Right cardiac atrium (tissue), 5 donors: ENCODE data around the gene CTBP1. TPM values are rescaled to one million over a fixed set of nuclear protein-coding genes. Genes with fewer than 3 reads are reported as not detected.
A peak's percentile ranks its signal among the peaks of the same experiment; 100 is the strongest.

Source experiments
- ATAC-seq, 2 donors: fragments of 200-7000 bp; cut with Tn5 transposase; one replicate each; pipeline versions ENCODE4 v1.8.0 to v1.9.1; 2020; ENCODE audit warnings: moderate library complexity in 2 of 2, mild to moderate bottlenecking in 1 of 2
- DNase-seq, 3 donors: peaks; one replicate each; pipeline ENCODE4 v3.0.0-alpha.2; 2020
- H3K27ac ChIP-seq: one replicate; pipeline ENCODE4 v1.5.1; 2013; ENCODE audit warnings: mild to moderate bottlenecking, low read length, control low read depth, moderate library complexity
- H3K27me3 ChIP-seq: one replicate; pipeline ENCODE4 v1.6.1; 2013; ENCODE audit not compliant: control insufficient read depth, insufficient read depth
- H3K4me1 ChIP-seq: one replicate; pipeline ENCODE4 v1.6.1; 2013; ENCODE audit warnings: low read length; ENCODE audit not compliant: control insufficient read depth, insufficient read depth
- H3K4me3 ChIP-seq: one replicate; pipeline ENCODE4 v1.5.1; 2013; ENCODE audit warnings: low read length, control low read depth
- H3K9me3 ChIP-seq: one replicate; pipeline ENCODE4 v1.6.1; 2013; ENCODE audit warnings: low read length; ENCODE audit not compliant: control insufficient read depth
- WGBS: extraction: QIAGEN DNeasy Blood & Tissue Kit; methylation state at CpG from one replicate; pipeline ENCODE4 v1.1.7; 2013; 5-methylcytosine and 5-hydroxymethylcytosine counted together
- intact Hi-C, 4 donors: fragments of 100-400 bp; cut with DNase I; formaldehyde crosslinking; loops; one replicate each; pipeline versions ENCODE4 v1.11.0 to v1.14.0; 2022 to 2023
- polyA plus RNA-seq: library from polyadenylated mRNA; stranded (reverse); fragments of 200-250 nt; gene quantifications from one replicate; pipeline ENCODE4 v1.2.3, GENCODE V29; 2013
- total RNA-seq, 4 donors: library from RNA; stranded (reverse); fragmentation: NEBNext Ultra II Directional; extraction: Animal tissue kit (Norgen Biotek cat#: 25700); gene quantifications; one replicate each; pipeline ENCODE4 v1.2.1, GENCODE V29; 2021
- donor health status: healthy with polysubstance abuse.
- donor health status: DM: no; HTN: yes; CAD: no.
- donor health status: DM: no; HTN: no; CAD: no.
- donor health status: DM: no; HTN: yes; CAD: no; lungs with severe emphysema.
- donor health status: DM: yes; HTN: yes; CAD: no.

Gene CTBP1
- total and polyA plus RNA-seq, 5 donors: 119 to 145 (median 133) TPM

DNA sequence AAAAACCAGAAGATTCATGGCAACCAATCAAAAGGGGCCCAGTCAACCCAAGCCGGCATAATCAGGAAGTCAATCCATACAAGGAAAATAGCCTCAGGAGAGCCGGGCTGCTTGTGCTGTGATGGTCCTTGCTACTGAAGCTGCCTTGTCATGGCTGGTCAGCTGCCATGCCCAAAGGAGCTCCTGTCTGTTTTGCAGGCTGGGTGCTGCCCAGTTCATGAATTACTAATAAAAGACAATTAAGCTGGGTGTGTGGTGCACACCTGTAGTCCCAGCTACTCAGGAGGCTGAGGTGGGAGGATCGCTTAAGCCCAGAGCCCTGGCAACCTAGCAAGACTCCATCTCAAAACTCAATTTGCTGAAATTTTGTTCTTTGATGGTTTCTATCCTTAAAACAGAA lies 16.0 kb upstream of the CTBP1 start:
- no peak overlapping the region for H3K27ac ChIP-seq
- no peaks in the 10 kb centered on the region for H3K4me1 ChIP-seq
- DNase-seq: no peak
- intact Hi-C loops: loop anchor here in 1 of 4 donors (5.0 kb wide), 1 partner anchor 98 kb away; no protein-coding TSS in a partner anchor
- 99% methylated on average over 3 of the region's 3 CpGs for WGBS
- ATAC-seq: no peak
- no peaks in the 10 kb centered on the region for H3K9me3 ChIP-seq
- H3K4me3 ChIP-seq: no peak overlapping the region
- H3K27me3 ChIP-seq: no peaks in the 10 kb centered on the region

DNA sequence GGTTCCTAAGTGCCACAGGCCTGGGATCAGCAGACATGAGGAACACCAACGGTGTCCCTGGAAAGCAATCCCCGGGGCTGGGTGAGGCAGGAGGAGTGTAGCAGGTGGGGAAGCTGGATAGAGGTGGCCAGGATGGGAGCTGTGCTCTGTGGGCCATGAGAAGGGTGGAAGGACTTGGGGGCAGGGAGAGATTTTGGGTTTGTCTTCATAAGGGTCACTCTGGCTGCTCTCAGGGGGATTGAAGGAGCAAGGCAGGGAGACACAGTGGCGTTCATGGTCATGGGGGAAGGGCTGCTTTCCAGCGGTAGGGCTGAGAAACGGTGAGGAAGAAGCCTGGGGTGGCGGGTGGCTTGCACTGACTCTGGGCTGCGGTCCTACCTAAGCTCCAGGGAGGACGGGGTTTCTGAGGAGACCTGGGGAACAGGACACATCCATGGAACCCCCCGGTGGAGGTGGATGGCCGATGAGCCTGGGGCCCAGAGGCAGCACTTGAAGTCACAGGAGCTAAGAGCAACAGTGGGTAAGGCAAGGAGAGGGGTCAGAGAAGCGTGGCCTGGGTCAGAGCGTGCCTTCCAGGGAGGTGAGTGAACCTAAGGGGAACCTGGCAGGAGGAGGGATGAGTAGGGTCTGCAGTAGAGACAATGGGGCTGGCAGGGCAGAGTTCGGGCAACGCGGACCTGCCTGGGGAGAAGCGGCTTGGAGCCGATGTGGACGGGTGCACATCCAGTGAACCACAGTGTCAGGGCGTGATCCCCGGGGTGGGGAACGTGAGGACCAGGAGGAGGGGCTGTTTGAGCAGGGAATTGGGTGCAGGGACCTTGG lies 12.4 kb upstream of the CTBP1 start:
- H3K27me3 ChIP-seq: no peaks in the 10 kb centered on the region
- whole genome bisulfite sequencing: 93% methylated on average over 21 of the region's 21 CpGs
- no peaks in the 10 kb centered on the region for H3K9me3 ChIP-seq
- intact Hi-C loops: no loop called here
- no peak overlapping the region for H3K4me3 ChIP-seq
- DNase-seq: no peak
- no peaks in the 10 kb centered on the region for H3K4me1 ChIP-seq
- no peak overlapping the region for H3K27ac ChIP-seq
- ATAC-seq: peak in 1 of 2 donors; percentile 24

- intact Hi-C loops: no loop called here
- no peaks in the 10 kb centered on the region for H3K4me1 ChIP-seq
These were observed 11.6 kb upstream of the CTBP1 start for GRCh38 chr4:1260418-1261106.

DNA sequence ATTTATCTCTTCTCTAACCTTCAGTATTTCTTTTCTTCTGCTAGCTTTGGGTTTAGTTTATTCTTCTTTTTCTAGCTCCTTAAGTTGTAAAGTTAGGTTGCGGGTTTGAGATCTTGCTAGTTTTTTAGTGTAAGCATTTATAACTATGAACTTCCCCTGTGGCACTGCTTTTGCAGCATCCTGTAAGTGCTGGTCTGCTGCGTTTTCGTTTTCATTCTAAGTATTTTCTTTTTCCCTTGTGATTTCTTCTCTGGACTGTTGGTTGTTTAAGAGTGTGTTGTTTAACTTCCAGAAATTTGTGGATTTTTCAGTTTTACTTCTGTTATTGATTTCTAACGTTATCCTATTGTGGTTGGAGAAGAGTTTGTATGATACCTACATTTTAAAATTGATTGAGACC lies 11.0 kb upstream of the CTBP1 start:
- no peaks in the 10 kb centered on the region for H3K27me3 ChIP-seq
- WGBS: 86% methylated on average over 4 of the region's 4 CpGs
- no peaks in the 10 kb centered on the region for H3K4me1 ChIP-seq
- intact Hi-C loops: no loop called here
- no peaks in the 10 kb centered on the region for H3K9me3 ChIP-seq
- no peak overlapping the region for H3K27ac ChIP-seq
- no peak for DNase-seq
- no peak overlapping the region for H3K4me3 ChIP-seq
- ATAC-seq: no peak

More at GRCh38 chr4:1260418-1261106, 11.6 kb upstream of the CTBP1 start:
- WGBS: 91% methylated on average over 24 of the region's 24 CpGs
- DNase-seq (no peak), ATAC-seq (peak in 1 of 2 donors; percentile 26)
- no peaks in the 10 kb centered on the region for H3K27me3 ChIP-seq
- no peaks in the 10 kb centered on the region for H3K9me3 ChIP-seq
- no peak overlapping the region for H3K4me3 ChIP-seq
- no peak overlapping the region for H3K27ac ChIP-seq

DNA sequence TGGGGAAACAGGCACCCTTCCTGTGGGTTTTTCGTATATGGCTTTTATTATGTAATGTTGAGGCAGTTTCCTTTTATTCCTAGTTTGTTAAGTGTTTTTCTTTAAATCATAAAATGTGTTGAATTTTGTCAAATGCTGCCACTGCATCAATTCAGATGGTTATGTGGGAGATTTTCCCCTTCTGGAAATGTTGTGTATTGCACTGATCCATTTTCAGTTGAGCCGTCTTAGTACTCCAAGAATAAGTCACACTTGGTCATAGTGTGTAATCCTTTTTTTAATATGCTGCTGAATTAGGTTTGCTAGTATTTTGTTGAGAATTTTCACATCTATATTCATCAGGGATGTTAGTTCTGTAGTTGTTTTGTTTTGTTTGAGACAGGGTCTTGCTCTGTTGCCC lies 9.5 kb upstream of the CTBP1 start:
- Histone ChIP-seq H3K9me3 (no peaks in the 10 kb centered on the region), H3K4me1 (no peaks in the 10 kb centered on the region), H3K4me3 (no peak overlapping the region), H3K27me3 (no peaks in the 10 kb centered on the region), H3K27ac (no peak overlapping the region)
- DNase-seq (no peak), ATAC-seq (no peak)
- intact Hi-C loops: no loop called here
- WGBS: 89% methylated on average over 2 of the region's 2 CpGs

DNA sequence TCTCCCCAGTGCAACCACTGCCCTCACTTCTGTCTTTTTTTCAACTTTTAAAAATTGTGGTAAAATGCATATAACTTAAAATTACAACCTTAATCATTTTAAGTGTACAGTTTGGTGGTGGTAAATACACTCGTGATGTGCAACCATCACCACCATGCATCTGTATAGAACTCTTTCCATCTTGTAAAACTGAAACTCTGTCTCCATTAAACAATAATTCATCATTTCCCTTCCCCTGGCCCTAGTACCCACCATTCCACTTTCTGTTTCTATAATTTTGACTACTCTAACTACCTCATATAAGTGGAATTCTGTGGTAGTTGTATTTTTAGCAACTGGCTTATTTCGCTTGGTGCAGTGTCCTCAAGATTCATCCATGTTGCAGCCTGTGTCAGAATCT lies 6.8 kb upstream of the CTBP1 start:
- DNase-seq (no peak), ATAC-seq (no peak)
- Histone ChIP-seq H3K27ac (no peak overlapping the region), H3K4me1 (no peaks in the 10 kb centered on the region), H3K27me3 (no peaks in the 10 kb centered on the region), H3K4me3 (no peak overlapping the region), H3K9me3 (no peaks in the 10 kb centered on the region)
- WGBS: 89% methylated on average over 2 of the region's 2 CpGs
- intact Hi-C loops: no loop called here

DNA sequence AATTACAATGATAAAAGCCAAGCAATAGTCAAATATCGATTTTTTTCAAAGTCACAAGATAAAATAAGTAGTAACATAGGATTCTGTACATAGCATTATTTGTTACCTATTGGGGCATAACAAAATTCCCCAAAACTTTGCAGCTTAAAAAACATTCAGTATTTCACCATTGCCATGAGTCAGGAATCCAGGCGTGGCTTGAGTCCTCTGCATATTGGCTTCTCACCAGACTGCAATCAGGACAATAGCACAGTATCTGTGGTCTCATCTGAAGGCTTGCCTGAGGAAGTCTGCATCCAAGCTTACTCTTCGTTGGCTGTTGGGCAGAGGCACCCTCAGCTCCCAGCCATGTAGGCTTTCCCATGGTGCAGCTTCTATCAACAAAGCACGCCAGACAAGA lies 6.2 kb upstream of the CTBP1 start:
- no peak for ATAC-seq
- WGBS: 93% methylated on average over 4 of the region's 4 CpGs

GRCh38 chr4:1253831-1254230 lies 4.9 kb upstream of the CTBP1 start:
- ATAC-seq (no peak), DNase-seq (no peak)
- H3K4me1 ChIP-seq: peaks cover 2% of the 10 kb centered on the region
- H3K27me3 ChIP-seq: no peaks in the 10 kb centered on the region
- H3K9me3 ChIP-seq: no peaks in the 10 kb centered on the region
- no peak overlapping the region for H3K27ac ChIP-seq
- H3K4me3 ChIP-seq: no peak overlapping the region
- intact Hi-C loops: no loop called here
- 94% methylated on average over 5 of the region's 5 CpGs for WGBS

More for the DNA sequence above, 6.2 kb upstream of the CTBP1 start:
- no peak overlapping the region for H3K4me3 ChIP-seq
- H3K27ac ChIP-seq: no peak overlapping the region
- H3K4me1 ChIP-seq: peaks cover 2% of the 10 kb centered on the region
- intact Hi-C loops: no loop called here
- H3K27me3 ChIP-seq: no peaks in the 10 kb centered on the region
- H3K9me3 ChIP-seq: no peaks in the 10 kb centered on the region
- no peak for DNase-seq

- DNase-seq (no peak), ATAC-seq (no peak)
- Histone ChIP-seq H3K9me3 (no peaks in the 10 kb centered on the region), H3K4me3 (no peak overlapping the region), H3K4me1 (peaks cover 2% of the 10 kb centered on the region), H3K27me3 (no peaks in the 10 kb centered on the region), H3K27ac (no peak overlapping the region)
- intact Hi-C loops: no loop called here
- 97% methylated on average over 6 of the region's 6 CpGs for WGBS
These were observed 4.1 kb upstream of the CTBP1 start for GRCh38 chr4:1252928-1253492.

- no peak for ATAC-seq
- Histone ChIP-seq H3K4me3 (no peak overlapping the region), H3K4me1 (peaks cover 7% of the 10 kb centered on the region), H3K27ac (no peak overlapping the region), H3K9me3 (no peaks in the 10 kb centered on the region), H3K27me3 (no peaks in the 10 kb centered on the region)
- no peak for DNase-seq
- intact Hi-C loops: loop anchor here in 1 of 4 donors (2.0 kb wide), 1 partner anchor 91 kb away; no protein-coding TSS in a partner anchor
- 98% methylated on average over 11 of the region's 11 CpGs for WGBS
These were observed 2.8 kb upstream of the CTBP1 start for GRCh38 chr4:1251773-1252066.
